ENCODE data around the gene ATRNL1. TPM values are rescaled to one million over a fixed set of nuclear protein-coding genes. Genes with fewer than 3 reads are reported as not detected.
"Not testable (repeated sequence)": the region's sequence is repeated elsewhere in the genome, so short reads cannot be mapped to it uniquely, and the experiment has no call there.

The ATRNL1 gene
- total RNA-seq, 1 donor from 2014 or later, result 24.2 TPM

DNA sequence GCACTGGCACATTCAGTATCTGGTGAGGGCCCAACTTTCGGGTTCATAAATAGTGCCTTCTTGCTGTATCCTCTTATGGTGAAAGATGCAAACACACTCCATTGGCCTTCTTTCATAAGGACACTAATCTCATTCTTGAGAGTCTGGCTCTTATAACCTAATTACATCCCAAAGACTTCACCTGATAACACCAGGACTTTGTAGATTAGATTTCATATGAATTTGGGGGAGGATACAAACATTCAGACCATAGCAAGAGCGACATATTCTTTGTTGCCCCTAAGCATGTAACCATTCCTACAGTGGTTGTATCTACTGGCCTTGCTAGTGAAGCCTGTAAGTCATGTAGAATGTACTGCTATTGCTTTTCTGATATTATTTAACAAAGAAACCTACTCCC is 654.6 kb downstream of the ATRNL1 start:
- no peak for DNase-seq (ENCODE audit: low spot score, unreplicated experiment)
- Mint-ChIP-seq H3K27ac (no peak overlapping the region), H3K27me3 (no peaks in the 10 kb centered on the region), H3K4me1 (ENCODE audit: low read depth) (no peaks in the 10 kb centered on the region), H3K9me3 (ENCODE audit: low read depth) (no peaks in the 10 kb centered on the region), H3K36me3 (ENCODE audit: insufficient read depth) (no peaks in the 10 kb centered on the region), H3K4me3 (ENCODE audit: low read depth) (no peak overlapping the region)
- TF ChIP-seq, protein P1, sequence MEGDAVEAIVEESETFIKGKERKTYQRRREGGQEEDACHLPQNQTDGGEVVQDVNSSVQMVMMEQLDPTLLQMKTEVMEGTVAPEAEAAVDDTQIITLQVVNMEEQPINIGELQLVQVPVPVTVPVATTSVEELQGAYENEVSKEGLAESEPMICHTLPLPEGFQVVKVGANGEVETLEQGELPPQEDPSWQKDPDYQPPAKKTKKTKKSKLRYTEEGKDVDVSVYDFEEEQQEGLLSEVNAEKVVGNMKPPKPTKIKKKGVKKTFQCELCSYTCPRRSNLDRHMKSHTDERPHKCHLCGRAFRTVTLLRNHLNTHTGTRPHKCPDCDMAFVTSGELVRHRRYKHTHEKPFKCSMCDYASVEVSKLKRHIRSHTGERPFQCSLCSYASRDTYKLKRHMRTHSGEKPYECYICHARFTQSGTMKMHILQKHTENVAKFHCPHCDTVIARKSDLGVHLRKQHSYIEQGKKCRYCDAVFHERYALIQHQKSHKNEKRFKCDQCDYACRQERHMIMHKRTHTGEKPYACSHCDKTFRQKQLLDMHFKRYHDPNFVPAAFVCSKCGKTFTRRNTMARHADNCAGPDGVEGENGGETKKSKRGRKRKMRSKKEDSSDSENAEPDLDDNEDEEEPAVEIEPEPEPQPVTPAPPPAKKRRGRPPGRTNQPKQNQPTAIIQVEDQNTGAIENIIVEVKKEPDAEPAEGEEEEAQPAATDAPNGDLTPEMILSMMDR (IDR thresholded peaks at IDR 0.05; ENCODE audit: unreplicated experiment), result no peak

DNA sequence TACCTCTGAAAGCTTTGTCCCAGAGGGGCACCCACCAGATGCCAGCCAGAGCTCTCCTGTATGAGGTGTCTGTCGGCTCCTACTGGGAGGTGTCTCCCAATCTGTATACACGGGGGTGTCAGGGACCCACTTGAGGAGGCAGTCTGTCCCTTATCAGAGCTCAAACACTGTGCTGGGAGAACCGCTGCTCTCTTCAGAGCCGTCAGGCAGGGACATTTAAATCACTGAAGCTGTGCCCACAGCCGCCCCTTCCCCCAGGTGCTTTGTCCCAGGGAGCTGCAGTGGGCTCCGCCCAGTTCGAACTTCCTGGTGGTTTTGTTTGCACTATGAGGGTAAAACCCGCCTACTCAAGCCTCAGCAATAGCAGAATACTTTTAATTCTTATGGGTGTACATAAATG is 665.3 kb downstream of the ATRNL1 start:
- not testable (repeated sequence) for H3K27ac Mint-ChIP-seq; H3K4me3 Mint-ChIP-seq (ENCODE audit: low read depth); H3K4me1 Mint-ChIP-seq (ENCODE audit: low read depth); H3K36me3 Mint-ChIP-seq (ENCODE audit: insufficient read depth); DNase-seq (ENCODE audit: low spot score, unreplicated experiment); H3K27me3 Mint-ChIP-seq
- H3K9me3 Mint-ChIP-seq (ENCODE audit: low read depth), result peaks cover 17% of the 10 kb centered on the region

DNA sequence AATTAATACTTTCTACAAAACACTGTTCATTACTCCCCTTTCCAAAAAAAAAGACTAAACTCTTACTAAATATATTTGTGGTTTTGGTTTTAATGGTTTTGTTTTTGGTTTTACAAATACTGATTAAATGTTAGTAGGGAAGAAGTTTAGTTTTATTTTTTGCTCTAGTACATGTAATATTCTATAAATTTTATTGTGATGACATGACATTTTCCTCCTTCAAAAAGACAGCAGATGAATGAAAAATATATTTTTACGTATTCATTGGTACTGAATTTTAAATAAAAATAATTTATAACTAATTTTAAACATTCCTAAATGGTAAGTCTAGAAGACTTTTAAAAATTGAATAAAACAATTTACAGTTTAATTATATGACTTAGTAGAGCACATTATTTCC is 667.0 kb downstream of the ATRNL1 start:
- no peak overlapping the region for H3K27ac Mint-ChIP-seq
- H3K4me1 Mint-ChIP-seq (ENCODE audit: low read depth), result peaks cover 5% of the 10 kb centered on the region
- DNase-seq (ENCODE audit: low spot score, unreplicated experiment), result no peak
- H3K36me3 Mint-ChIP-seq (ENCODE audit: insufficient read depth), result peaks cover 2% of the 10 kb centered on the region
- TF ChIP-seq, protein P1 (IDR thresholded peaks at IDR 0.05; ENCODE audit: unreplicated experiment), result no peak
- H3K9me3 Mint-ChIP-seq (ENCODE audit: low read depth), result peaks cover 17% of the 10 kb centered on the region
- no peak overlapping the region for H3K4me3 Mint-ChIP-seq (ENCODE audit: low read depth)
- no peaks in the 10 kb centered on the region for H3K27me3 Mint-ChIP-seq

DNA sequence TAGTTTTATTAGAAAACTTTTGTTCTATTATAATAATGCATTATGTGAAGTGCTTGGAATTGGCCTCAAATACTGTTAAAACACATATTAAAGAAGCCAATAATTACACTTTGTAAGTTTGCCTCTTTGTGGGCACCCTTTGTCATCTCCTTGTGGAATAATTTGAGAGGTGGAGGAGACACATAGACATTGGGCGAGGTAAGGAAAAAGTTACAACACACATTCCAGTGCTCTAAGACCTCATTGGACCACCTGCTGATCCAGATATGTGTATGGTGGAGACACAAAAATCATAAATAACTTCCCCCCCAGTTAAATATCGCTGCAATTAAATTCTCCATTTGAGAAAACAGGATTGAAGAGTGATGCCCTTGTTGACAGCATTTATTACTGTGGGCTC is 668.0 kb downstream of the ATRNL1 start:
- H3K36me3 Mint-ChIP-seq (ENCODE audit: insufficient read depth), result peaks cover 2% of the 10 kb centered on the region
- peaks cover 15% of the 10 kb centered on the region for H3K9me3 Mint-ChIP-seq (ENCODE audit: low read depth)
- peaks cover 5% of the 10 kb centered on the region for H3K4me1 Mint-ChIP-seq (ENCODE audit: low read depth)
- DNase-seq (ENCODE audit: low spot score, unreplicated experiment), result no peak
- no peak overlapping the region for H3K4me3 Mint-ChIP-seq (ENCODE audit: low read depth)
- TF ChIP-seq, protein P1 (IDR thresholded peaks at IDR 0.05; ENCODE audit: unreplicated experiment), result no peak
- no peaks in the 10 kb centered on the region for H3K27me3 Mint-ChIP-seq
- peak overlapping the region; percentile 54 for H3K27ac Mint-ChIP-seq

DNA sequence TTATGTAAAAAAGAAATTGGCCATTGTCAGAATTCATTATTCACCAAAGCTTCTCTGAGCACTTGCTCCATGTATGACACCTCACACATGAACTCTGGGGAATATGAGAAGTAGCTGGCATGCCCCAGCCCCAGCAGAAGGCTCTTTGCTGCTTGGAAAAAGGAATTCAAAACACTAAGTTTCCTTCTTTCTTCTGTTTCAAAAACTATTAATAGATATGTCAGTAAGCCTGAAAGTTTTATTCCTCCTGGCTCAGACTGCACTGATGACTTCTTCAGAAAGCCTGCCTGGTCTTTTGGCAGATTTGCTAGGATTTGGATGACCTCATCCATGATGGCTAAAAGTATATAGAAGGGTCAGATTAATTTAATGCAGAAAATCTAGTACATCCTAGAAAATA is 668.9 kb downstream of the ATRNL1 start:
- TF ChIP-seq, protein P1 (IDR thresholded peaks at IDR 0.05; ENCODE audit: unreplicated experiment), result no peak
- H3K27ac Mint-ChIP-seq, result no peak overlapping the region
- no peaks in the 10 kb centered on the region for H3K36me3 Mint-ChIP-seq (ENCODE audit: insufficient read depth)
- peaks cover 5% of the 10 kb centered on the region for H3K4me1 Mint-ChIP-seq (ENCODE audit: low read depth)
- no peak for DNase-seq (ENCODE audit: low spot score, unreplicated experiment)
- H3K27me3 Mint-ChIP-seq, result no peaks in the 10 kb centered on the region
- no peak overlapping the region for H3K4me3 Mint-ChIP-seq (ENCODE audit: low read depth)
- H3K9me3 Mint-ChIP-seq (ENCODE audit: low read depth), result peaks cover 7% of the 10 kb centered on the region

DNA sequence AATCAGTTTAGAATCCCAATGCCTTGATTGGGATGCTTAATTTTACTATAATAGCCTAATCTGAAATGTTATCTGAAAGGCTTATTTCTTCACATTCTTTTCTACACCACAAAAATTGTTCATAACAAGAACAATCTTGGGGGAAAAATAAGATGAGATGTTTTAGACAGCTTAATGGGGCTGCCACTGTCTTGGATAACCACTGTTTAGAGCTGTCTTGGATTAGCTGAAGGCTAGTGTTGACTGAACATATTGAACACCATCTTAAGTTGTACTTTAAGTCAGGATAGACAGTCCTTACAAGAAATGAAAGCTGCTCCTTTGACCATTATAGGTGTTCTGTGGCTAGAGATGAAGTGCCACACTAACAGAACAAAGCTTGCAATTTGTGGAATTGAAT is 678.6 kb downstream of the ATRNL1 start:
- Mint-ChIP-seq H3K36me3 (ENCODE audit: insufficient read depth) (no peaks in the 10 kb centered on the region), H3K27me3 (no peaks in the 10 kb centered on the region), H3K27ac (no peak overlapping the region), H3K4me1 (ENCODE audit: low read depth) (no peaks in the 10 kb centered on the region), H3K4me3 (ENCODE audit: low read depth) (no peak overlapping the region), H3K9me3 (ENCODE audit: low read depth) (no peaks in the 10 kb centered on the region)
- TF ChIP-seq, protein P1 (IDR thresholded peaks at IDR 0.05; ENCODE audit: unreplicated experiment), result no peak
- no peak for DNase-seq (ENCODE audit: low spot score, unreplicated experiment)
